Colonic mucosa (tissue), 4 donors: ENCODE measurements around the gene WRAP73. TPM values are rescaled to one million over a fixed set of nuclear protein-coding genes. Genes with fewer than 3 reads are reported as not detected.

ENCODE experiments used
- DNase-seq: peaks from one replicate; pipeline ENCODE4 v3.0.0-alpha.2; 2020
- H3K27ac ChIP-seq: fragments of 200-600 bp; one replicate; pipeline ENCODE4 v1.8.0; 2021
- H3K27me3 ChIP-seq: fragments of 200-600 bp; one replicate; pipeline ENCODE4 v1.8.0; 2021
- H3K36me3 ChIP-seq: fragments of 200-600 bp; one replicate; pipeline ENCODE4 v1.8.0; 2021
- H3K4me1 ChIP-seq: fragments of 200-600 bp; one replicate; pipeline ENCODE4 v1.8.0; 2021; ENCODE audit warnings: mild to moderate bottlenecking
- H3K4me3 ChIP-seq: fragments of 200-600 bp; one replicate; pipeline ENCODE4 v1.8.0; 2021
- H3K9ac ChIP-seq, 2 donors: one replicate each; pipeline ENCODE4 v1.7.0; 2013; ENCODE audit warnings: control low read depth in 2 of 2, low read depth in 2 of 2, low read length in 2 of 2
- H3K9me3 ChIP-seq: fragments of 200-600 bp; one replicate; pipeline ENCODE4 v1.8.0; 2021
- CTCF ChIP-seq: fragments of 200-600 bp; IDR thresholded peaks from one replicate; pipeline ENCODE4 v1.8.0; 2022; ENCODE audit warnings: antibody characterized with exemption, mild to moderate bottlenecking
- intact Hi-C: fragments of 100-400 bp; cut with DNase I; formaldehyde crosslinking; loops from one replicate; pipeline ENCODE4 v1.14.1; 2022
- total RNA-seq, 2 donors: library from RNA; stranded (reverse); fragmentation: NEBNext Ultra II Directional in 1 of 2; extraction: Animal tissue kit (Norgen Biotek cat#: 25700) in 1 of 2; gene quantifications; one replicate each; pipeline ENCODE4 v1.2.1, GENCODE V29; 2021
- donor health status: healthy.
- donor health status: DM: no; HTN: no; CAD: no.
- donor health status: DM: no; HTN: no; CAD: no.

The WRAP73 gene
- total RNA-seq, 2 donors from 2014 or later = 19.9 to 24.2 TPM

GRCh38 chr1:3606779-3607702, 42.9 kb downstream of the WRAP73 start:
- Histone ChIP-seq H3K4me3 (no peak overlapping the region), H3K36me3 (no peaks in the 10 kb centered on the region), H3K9me3 (no peaks in the 10 kb centered on the region), H3K4me1 (peaks cover 8% of the 10 kb centered on the region), H3K9ac (no peak overlapping the region), H3K27ac (no peak overlapping the region), H3K27me3 (peaks cover 7% of the 10 kb centered on the region)
- TF ChIP-seq CTCF = no peak
- intact Hi-C loops = no loop called here
- DNase-seq = no peak

GRCh38 chr1:3604997-3605823, 44.7 kb downstream of the WRAP73 start:
- intact Hi-C loops = no loop called here
- Histone ChIP-seq H3K4me3 (no peak overlapping the region), H3K27me3 (no peaks in the 10 kb centered on the region), H3K36me3 (no peaks in the 10 kb centered on the region), H3K9me3 (no peaks in the 10 kb centered on the region), H3K9ac (no peak overlapping the region), H3K4me1 (no peaks in the 10 kb centered on the region), H3K27ac (no peak overlapping the region)
- DNase-seq = no peak
- no peak for TF ChIP-seq CTCF

- no peak for TF ChIP-seq CTCF
- no peaks in the 10 kb centered on the region for H3K9me3 ChIP-seq
- no peak overlapping the region for H3K4me3 ChIP-seq
- H3K9ac ChIP-seq = no peak overlapping the region
- H3K4me1 ChIP-seq = no peaks in the 10 kb centered on the region
- H3K27ac ChIP-seq = no peak overlapping the region
- H3K36me3 ChIP-seq = no peaks in the 10 kb centered on the region
- no peaks in the 10 kb centered on the region for H3K27me3 ChIP-seq
- intact Hi-C loops = no loop called here
- DNase-seq = no peak
Measured at GRCh38 chr1:3604468-3604974, 45.4 kb downstream of the WRAP73 start.

- no peak for DNase-seq
- TF ChIP-seq CTCF = no peak
- Histone ChIP-seq H3K36me3 (no peaks in the 10 kb centered on the region), H3K4me1 (no peaks in the 10 kb centered on the region), H3K9me3 (no peaks in the 10 kb centered on the region), H3K9ac (no peak overlapping the region), H3K27ac (no peak overlapping the region), H3K4me3 (no peak overlapping the region), H3K27me3 (no peaks in the 10 kb centered on the region)
- intact Hi-C loops = no loop called here
Measured at GRCh38 chr1:3603571-3604467, 46.1 kb downstream of the WRAP73 start.

- H3K9me3 ChIP-seq = no peaks in the 10 kb centered on the region
- no peak overlapping the region for H3K4me3 ChIP-seq
- no peak overlapping the region for H3K27ac ChIP-seq
- intact Hi-C loops = no loop called here
- no peaks in the 10 kb centered on the region for H3K27me3 ChIP-seq
- H3K9ac ChIP-seq = no peak overlapping the region
- no peaks in the 10 kb centered on the region for H3K4me1 ChIP-seq
- no peaks in the 10 kb centered on the region for H3K36me3 ChIP-seq
- no peak for DNase-seq
- no peak for TF ChIP-seq CTCF
Measured at GRCh38 chr1:3603156-3603555, 46.7 kb downstream of the WRAP73 start.
